ENCODE results near the gene ELOVL7. TPM values are rescaled to one million over a fixed set of nuclear protein-coding genes. Genes with fewer than 3 reads are reported as not detected.

Gene ELOVL7
- total RNA-seq, 1 donor from 2014 or later, result 0.59 TPM

DNA sequence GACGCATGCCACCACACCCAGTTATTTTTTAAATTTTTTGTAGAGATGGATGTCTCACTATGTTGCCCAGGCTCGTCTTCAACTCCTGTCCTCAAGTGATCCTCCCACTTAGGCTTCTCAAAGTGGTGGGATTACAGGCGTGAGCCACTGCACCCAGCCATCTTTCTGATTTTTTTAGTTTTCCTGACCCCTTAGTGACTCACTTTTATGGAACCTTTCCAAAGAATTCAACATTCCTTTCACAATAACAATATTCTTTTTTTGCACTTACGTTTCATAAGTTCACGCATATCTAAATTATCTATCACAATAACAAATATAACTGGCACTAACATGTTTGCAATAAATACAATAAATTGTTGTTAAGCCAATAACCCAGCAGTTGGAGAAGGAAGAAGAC lies 8.5 kb downstream of the ELOVL7 start:
- no peak for DNase-seq
- Mint-ChIP-seq H3K9me3 (ENCODE audit: unreplicated experiment) (no peaks in the 10 kb centered on the region), H3K4me1 (ENCODE audit: low read depth, unreplicated experiment) (no peaks in the 10 kb centered on the region), H3K27ac (ENCODE audit: unreplicated experiment) (no peak overlapping the region), H3K36me3 (ENCODE audit: unreplicated experiment) (no peaks in the 10 kb centered on the region), H3K4me3 (ENCODE audit: unreplicated experiment) (no peak overlapping the region), H3K27me3 (ENCODE audit: unreplicated experiment) (no peaks in the 10 kb centered on the region)
- TF ChIP-seq, protein P1, sequence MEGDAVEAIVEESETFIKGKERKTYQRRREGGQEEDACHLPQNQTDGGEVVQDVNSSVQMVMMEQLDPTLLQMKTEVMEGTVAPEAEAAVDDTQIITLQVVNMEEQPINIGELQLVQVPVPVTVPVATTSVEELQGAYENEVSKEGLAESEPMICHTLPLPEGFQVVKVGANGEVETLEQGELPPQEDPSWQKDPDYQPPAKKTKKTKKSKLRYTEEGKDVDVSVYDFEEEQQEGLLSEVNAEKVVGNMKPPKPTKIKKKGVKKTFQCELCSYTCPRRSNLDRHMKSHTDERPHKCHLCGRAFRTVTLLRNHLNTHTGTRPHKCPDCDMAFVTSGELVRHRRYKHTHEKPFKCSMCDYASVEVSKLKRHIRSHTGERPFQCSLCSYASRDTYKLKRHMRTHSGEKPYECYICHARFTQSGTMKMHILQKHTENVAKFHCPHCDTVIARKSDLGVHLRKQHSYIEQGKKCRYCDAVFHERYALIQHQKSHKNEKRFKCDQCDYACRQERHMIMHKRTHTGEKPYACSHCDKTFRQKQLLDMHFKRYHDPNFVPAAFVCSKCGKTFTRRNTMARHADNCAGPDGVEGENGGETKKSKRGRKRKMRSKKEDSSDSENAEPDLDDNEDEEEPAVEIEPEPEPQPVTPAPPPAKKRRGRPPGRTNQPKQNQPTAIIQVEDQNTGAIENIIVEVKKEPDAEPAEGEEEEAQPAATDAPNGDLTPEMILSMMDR (IDR thresholded peaks at IDR 0.05; ENCODE audit: partially characterized antibody, unreplicated experiment), result no peak

DNA sequence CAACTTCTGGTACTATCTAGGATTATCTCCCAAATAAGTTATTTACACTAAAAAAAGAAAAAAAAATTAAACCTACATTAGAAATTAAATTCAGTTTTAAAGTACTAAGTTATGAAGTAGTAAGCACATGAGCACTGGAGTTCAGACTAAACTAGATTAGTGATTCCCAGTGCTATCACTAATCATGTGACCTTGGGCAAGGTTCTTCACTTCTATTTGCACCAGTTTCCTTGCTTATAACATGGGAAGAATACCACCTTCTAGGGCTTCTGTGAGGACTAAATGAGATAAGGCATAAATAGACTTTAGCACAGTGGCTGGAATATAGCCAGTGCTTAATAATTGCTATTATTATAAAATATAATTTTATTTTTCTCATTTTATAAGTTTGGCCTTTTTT lies 10.5 kb downstream of the ELOVL7 start:
- Mint-ChIP-seq H3K27me3 (ENCODE audit: unreplicated experiment) (no peaks in the 10 kb centered on the region), H3K4me1 (ENCODE audit: low read depth, unreplicated experiment) (no peaks in the 10 kb centered on the region), H3K4me3 (ENCODE audit: unreplicated experiment) (no peak overlapping the region), H3K36me3 (ENCODE audit: unreplicated experiment) (no peaks in the 10 kb centered on the region), H3K9me3 (ENCODE audit: unreplicated experiment) (no peaks in the 10 kb centered on the region), H3K27ac (ENCODE audit: unreplicated experiment) (no peak overlapping the region)
- no peak for DNase-seq
- TF ChIP-seq, protein P1 (IDR thresholded peaks at IDR 0.05; ENCODE audit: partially characterized antibody, unreplicated experiment), result no peak

DNA sequence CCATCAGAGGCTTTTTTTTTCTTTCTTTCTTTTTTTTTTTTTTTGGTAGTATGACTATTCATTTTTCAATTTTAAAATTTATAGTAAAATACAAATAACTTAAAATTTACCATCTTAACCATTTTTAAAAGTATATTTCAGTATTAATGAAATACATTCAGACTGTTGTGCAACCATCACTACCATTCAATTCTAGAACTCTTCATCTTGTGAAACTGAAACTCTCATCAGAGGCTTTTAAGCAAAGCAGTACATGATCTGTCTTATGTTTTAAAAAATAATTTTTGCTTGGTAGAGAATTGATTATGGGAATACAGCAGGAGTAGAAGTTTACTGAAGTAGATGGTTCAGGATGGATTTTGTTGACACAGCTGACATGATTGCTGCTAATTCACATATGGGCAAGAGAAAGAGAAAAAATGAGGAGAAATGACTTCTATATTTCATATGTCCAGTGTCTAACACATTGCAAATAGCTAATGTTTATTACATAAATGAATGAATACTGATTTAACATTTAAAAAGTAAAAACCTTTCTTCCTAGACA lies 13.4 kb downstream of the ELOVL7 start:
- TF ChIP-seq, protein P1 (IDR thresholded peaks at IDR 0.05; ENCODE audit: partially characterized antibody, unreplicated experiment), result no peak
- DNase-seq, result no peak
- H3K36me3 Mint-ChIP-seq (ENCODE audit: unreplicated experiment), result no peaks in the 10 kb centered on the region
- H3K27me3 Mint-ChIP-seq (ENCODE audit: unreplicated experiment), result no peaks in the 10 kb centered on the region
- no peaks in the 10 kb centered on the region for H3K9me3 Mint-ChIP-seq (ENCODE audit: unreplicated experiment)
- H3K4me3 Mint-ChIP-seq (ENCODE audit: unreplicated experiment), result no peak overlapping the region
- H3K27ac Mint-ChIP-seq (ENCODE audit: unreplicated experiment), result no peak overlapping the region
- H3K4me1 Mint-ChIP-seq (ENCODE audit: low read depth, unreplicated experiment), result no peaks in the 10 kb centered on the region

DNA sequence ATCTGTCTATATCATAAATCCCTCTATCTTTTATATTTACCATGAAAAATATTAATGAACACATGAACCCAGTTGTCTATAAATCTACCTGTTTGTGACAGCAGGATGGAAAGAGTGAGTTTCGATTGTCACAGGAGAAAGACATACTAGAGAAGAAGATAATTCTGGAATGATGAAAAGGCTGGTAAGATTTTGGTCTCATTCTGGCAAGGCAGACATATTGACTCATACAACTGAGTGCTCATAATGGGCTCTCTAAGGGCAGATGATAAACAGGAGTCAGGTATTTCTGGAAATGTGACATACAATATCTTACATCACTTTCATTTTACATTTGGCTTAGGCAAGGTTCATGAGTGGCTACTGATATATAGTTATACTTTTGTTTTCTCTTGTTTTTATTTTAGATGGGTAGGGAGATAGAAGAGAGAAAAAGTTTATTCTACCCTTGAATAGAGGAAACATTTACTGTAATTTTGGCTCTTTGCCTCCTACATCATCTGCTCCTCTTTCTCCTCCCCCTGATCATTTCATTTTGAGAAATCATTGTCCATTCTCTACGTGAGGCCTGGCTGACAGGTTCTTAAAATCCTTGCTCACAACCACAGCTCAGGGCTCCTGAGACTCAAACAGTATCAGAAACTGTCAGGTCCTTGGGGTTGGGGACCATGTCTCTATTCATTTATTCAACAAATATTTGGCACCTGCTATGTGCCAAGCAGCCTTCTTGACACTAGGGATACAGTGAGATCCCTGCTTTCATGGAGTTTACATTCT lies 14.4 kb downstream of the ELOVL7 start:
- TF ChIP-seq, protein P1 (IDR thresholded peaks at IDR 0.05; ENCODE audit: partially characterized antibody, unreplicated experiment), result no peak
- Mint-ChIP-seq H3K27me3 (ENCODE audit: unreplicated experiment) (no peaks in the 10 kb centered on the region), H3K36me3 (ENCODE audit: unreplicated experiment) (no peaks in the 10 kb centered on the region), H3K9me3 (ENCODE audit: unreplicated experiment) (no peaks in the 10 kb centered on the region), H3K4me1 (ENCODE audit: low read depth, unreplicated experiment) (no peaks in the 10 kb centered on the region), H3K4me3 (ENCODE audit: unreplicated experiment) (no peak overlapping the region), H3K27ac (ENCODE audit: unreplicated experiment) (no peak overlapping the region)
- no peak for DNase-seq

DNA sequence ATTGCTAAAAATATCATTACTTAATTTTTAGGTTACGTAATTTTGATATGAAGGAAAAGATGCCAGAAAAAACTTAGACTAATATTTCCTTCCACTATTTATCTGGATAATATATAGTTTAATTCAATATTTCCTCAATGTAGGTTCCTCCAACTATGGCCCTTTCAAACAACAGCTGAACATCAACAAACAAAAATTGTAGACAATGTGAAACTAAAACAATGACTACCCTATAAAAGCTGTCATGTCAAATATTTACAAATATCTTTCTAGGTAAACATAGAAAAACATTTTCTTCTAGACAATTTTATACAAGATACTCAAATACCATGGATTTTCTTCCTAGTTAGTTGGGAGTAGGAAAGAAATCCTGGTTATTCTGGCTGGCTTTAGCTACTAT lies 16.9 kb downstream of the ELOVL7 start:
- H3K27me3 Mint-ChIP-seq (ENCODE audit: unreplicated experiment), result no peaks in the 10 kb centered on the region
- no peak for DNase-seq
- H3K36me3 Mint-ChIP-seq (ENCODE audit: unreplicated experiment), result no peaks in the 10 kb centered on the region
- no peaks in the 10 kb centered on the region for H3K9me3 Mint-ChIP-seq (ENCODE audit: unreplicated experiment)
- no peak overlapping the region for H3K4me3 Mint-ChIP-seq (ENCODE audit: unreplicated experiment)
- TF ChIP-seq, protein P1 (IDR thresholded peaks at IDR 0.05; ENCODE audit: partially characterized antibody, unreplicated experiment), result no peak
- H3K27ac Mint-ChIP-seq (ENCODE audit: unreplicated experiment), result no peak overlapping the region
- no peaks in the 10 kb centered on the region for H3K4me1 Mint-ChIP-seq (ENCODE audit: low read depth, unreplicated experiment)
